Measurements from ENCODE around the gene RFX6.

Gene RFX6

GRCh38 chr6:116895935-116896334 is 18.9 kb downstream of the RFX6 start:
- DNase-seq: no peak

- DNase-seq: no peak
Measured at GRCh38 chr6:116902634-116903033, 25.6 kb downstream of the RFX6 start.

GRCh38 chr6:116922853-116923548 is 46.0 kb downstream of the RFX6 start:
- DNase-seq: no peak

GRCh38 chr6:116924245-116924644 is 47.2 kb downstream of the RFX6 start:
- no peak for DNase-seq

- no peak for DNase-seq
Measured at GRCh38 chr6:116925088-116925794, 48.2 kb downstream of the RFX6 start.

GRCh38 chr6:116928677-116929076 is 51.6 kb downstream of the RFX6 start:
- no peak for DNase-seq

- no peak for DNase-seq
Measured at GRCh38 chr6:116929825-116930224, 52.8 kb downstream of the RFX6 start.

GRCh38 chr6:116931456-116931855 is 54.4 kb downstream of the RFX6 start:
- DNase-seq: no peak

GRCh38 chr6:116932496-116932895 is 55.5 kb downstream of the RFX6 start:
- no peak for DNase-seq

- DNase-seq: no peak
Measured at GRCh38 chr6:116933485-116933884, 56.4 kb downstream of the RFX6 start.

- no peak for DNase-seq
Measured at GRCh38 chr6:116938305-116938704, 61.3 kb downstream of the RFX6 start.

- no peak for DNase-seq
Measured at GRCh38 chr6:116941727-116942126, 64.7 kb downstream of the RFX6 start.

GRCh38 chr6:116945809-116946208 is 68.8 kb downstream of the RFX6 start:
- no peak for DNase-seq

- no peak for DNase-seq
Measured at GRCh38 chr6:116948533-116949304, 71.7 kb downstream of the RFX6 start.

GRCh38 chr6:116949964-116950363 is 72.9 kb downstream of the RFX6 start:
- DNase-seq: no peak

- DNase-seq: no peak
Measured at GRCh38 chr6:116954335-116954734, 77.3 kb downstream of the RFX6 start.

GRCh38 chr6:116954938-116955337 is 77.9 kb downstream of the RFX6 start:
- no peak for DNase-seq

GRCh38 chr6:116955773-116956172 is 78.7 kb downstream of the RFX6 start:
- DNase-seq: no peak

GRCh38 chr6:116963972-116964371 is 86.9 kb downstream of the RFX6 start:
- no peak for DNase-seq

- DNase-seq: no peak
Measured at GRCh38 chr6:116966675-116967576, 89.9 kb downstream of the RFX6 start.

- DNase-seq: peak; percentile 10
Measured at GRCh38 chr6:116969211-116969863, 92.3 kb downstream of the RFX6 start.

GRCh38 chr6:116971959-116972358 is 94.9 kb downstream of the RFX6 start:
- DNase-seq: peak; percentile 5

Data from CD4-positive, alpha-beta T cell treated with Interleukin-17A for 1 hour (primary cell).